GM19099 (cell line): ENCODE data around the gene KRTAP19-2.

Experiments
- POLR2A ChIP-seq: IDR thresholded peaks from 3 replicates; pipeline ENCODE4 v1.6.1; 2011; ENCODE audit warnings: low read depth; ENCODE audit not compliant: insufficient read length; ENCODE audit errors: extremely low read depth

Gene KRTAP19-2

GRCh38 chr21:30487336-30487735 lies at the start of gene KRTAP19-2:
Gene KRTAP19-2, minus strand, starts transcription at chr21:30487436. Its CDS starts 88 bp downstream, at chr21:30487348.
- TF ChIP-seq POLR2A = no peak

GRCh38 chr21:30518876-30519275 lies 31.6 kb upstream of the KRTAP19-2 start:
- TF ChIP-seq POLR2A = no peak

GRCh38 chr21:30515681-30516080 lies 28.4 kb upstream of the KRTAP19-2 start:
- no peak for TF ChIP-seq POLR2A

GRCh38 chr21:30502041-30502440 lies 14.8 kb upstream of the KRTAP19-2 start, which contains the start of gene KRTAP19-5:
Gene KRTAP19-5, minus strand, starts transcription at chr21:30502141. Its CDS starts 51 bp downstream, at chr21:30502090.
- TF ChIP-seq POLR2A = no peak

- TF ChIP-seq POLR2A = no peak
Measured at GRCh38 chr21:30497065-30497464, 9.8 kb upstream of the KRTAP19-2 start, which contains the start of gene KRTAP19-4. Gene KRTAP19-4, minus strand, starts transcription at chr21:30497165. Its CDS starts 55 bp downstream, at chr21:30497110.

GRCh38 chr21:30491963-30492428 lies 4.8 kb upstream of the KRTAP19-2 start, which contains the start of gene KRTAP19-3:
Gene KRTAP19-3, minus strand, starts transcription at chr21:30492013. Its CDS starts 56 bp downstream, at chr21:30491957.
- TF ChIP-seq POLR2A = no peak

- TF ChIP-seq POLR2A = no peak
Measured at GRCh38 chr21:30486180-30486579, 1.1 kb downstream of the KRTAP19-2 start.

- no peak for TF ChIP-seq POLR2A
Measured at GRCh38 chr21:30482130-30482529, 5.1 kb downstream of the KRTAP19-2 start.

- TF ChIP-seq POLR2A = no peak
Measured at GRCh38 chr21:30480145-30480544, 7.1 kb downstream of the KRTAP19-2 start, which contains the start of gene KRTAP19-1. Gene KRTAP19-1, minus strand, starts transcription at chr21:30480367. Its CDS starts 50 bp downstream, at chr21:30480317.

- TF ChIP-seq POLR2A = no peak
Measured at GRCh38 chr21:30479259-30479658, 8.0 kb downstream of the KRTAP19-2 start.

- no peak for TF ChIP-seq POLR2A
Measured at GRCh38 chr21:30478004-30478403, 9.2 kb downstream of the KRTAP19-2 start.

GRCh38 chr21:30468900-30469714 lies 18.1 kb downstream of the KRTAP19-2 start:
- TF ChIP-seq POLR2A = no peak

GRCh38 chr21:30463713-30464112 lies 23.5 kb downstream of the KRTAP19-2 start:
- no peak for TF ChIP-seq POLR2A

- no peak for TF ChIP-seq POLR2A
Measured at GRCh38 chr21:30448514-30448913, 38.7 kb downstream of the KRTAP19-2 start.

- TF ChIP-seq POLR2A = no peak
Measured at GRCh38 chr21:30447056-30447455, 40.2 kb downstream of the KRTAP19-2 start.

- TF ChIP-seq POLR2A = no peak
Measured at GRCh38 chr21:30444204-30444603, 43.0 kb downstream of the KRTAP19-2 start.
